Epithelial cell of esophagus (primary cell): ENCODE results near the gene SLC22A4.

ENCODE experiments used
- DNase-seq: peaks from one replicate; pipeline ENCODE4 v3.0.0; 2010; ENCODE audit warnings: low read depth
- H3K4me3 ChIP-seq: 2 replicates; pipeline ENCODE4 v1.5.1; 2011; ENCODE audit warnings: mild to moderate bottlenecking, low read length, control low read depth
- CTCF ChIP-seq: IDR thresholded peaks from 2 replicates; pipeline ENCODE4 v1.5.1; 2011; ENCODE audit warnings: low read depth, mild to moderate bottlenecking, low read length, control low read depth, inconsistent platforms; ENCODE audit not compliant: insufficient read depth; ENCODE audit errors: missing control alignments

SLC22A4 gene

GRCh38 chr5:132386644-132387286 is 92.6 kb downstream of the SLC22A4 start:
- peak; percentile 78 for DNase-seq
- H3K4me3 ChIP-seq, result no peak overlapping the region
- peak; percentile 92 for TF ChIP-seq CTCF

- no peak for TF ChIP-seq CTCF
- H3K4me3 ChIP-seq, result no peak overlapping the region
- DNase-seq, result peak; percentile 93
Measured at GRCh38 chr5:132387640-132388117, 93.5 kb downstream of the SLC22A4 start.

- TF ChIP-seq CTCF, result no peak
- no peak for DNase-seq
- H3K4me3 ChIP-seq, result no peak overlapping the region
Measured at GRCh38 chr5:132388244-132389050, 94.3 kb downstream of the SLC22A4 start.

GRCh38 chr5:132389051-132389331 is 94.8 kb downstream of the SLC22A4 start:
- no peak overlapping the region for H3K4me3 ChIP-seq
- TF ChIP-seq CTCF, result no peak
- no peak for DNase-seq

- no peak overlapping the region for H3K4me3 ChIP-seq
- DNase-seq, result peak; percentile 100
- TF ChIP-seq CTCF, result no peak
Measured at GRCh38 chr5:132389585-132390286, 95.5 kb downstream of the SLC22A4 start.

- no peak for TF ChIP-seq CTCF
- no peak for DNase-seq
- no peak overlapping the region for H3K4me3 ChIP-seq
Measured at GRCh38 chr5:132391247-132391646, 97.1 kb downstream of the SLC22A4 start.
